Glutamatergic neuron (in vitro differentiated cells): Measurements from ENCODE around the gene DNAJB4. TPM values are rescaled to one million over a fixed set of nuclear protein-coding genes. Genes with fewer than 3 reads are reported as not detected.
A peak's percentile ranks its signal among the peaks of the same experiment; 100 is the strongest.

Experiments
- DNase-seq: peaks from one replicate; pipeline ENCODE4 v3.0.0; 2022
- H3K27ac Mint-ChIP-seq: one replicate; pipeline ENCODE4 v1.8.0; 2020; ENCODE audit warnings: mild to moderate bottlenecking, mixed read lengths, inconsistent platforms; ENCODE audit not compliant: unreplicated experiment
- H3K27me3 Mint-ChIP-seq: one replicate; pipeline ENCODE4 v1.8.0; 2020; ENCODE audit warnings: mild to moderate bottlenecking, moderate library complexity, mixed read lengths, inconsistent platforms; ENCODE audit not compliant: unreplicated experiment
- H3K36me3 Mint-ChIP-seq: one replicate; pipeline ENCODE4 v1.8.0; 2020; ENCODE audit warnings: mild to moderate bottlenecking, mixed read lengths, inconsistent platforms; ENCODE audit not compliant: unreplicated experiment
- H3K4me1 Mint-ChIP-seq: one replicate; pipeline ENCODE4 v1.8.0; 2020; ENCODE audit warnings: mild to moderate bottlenecking, low read depth, mixed read lengths, inconsistent platforms; ENCODE audit not compliant: unreplicated experiment
- H3K4me3 Mint-ChIP-seq: one replicate; pipeline ENCODE4 v1.8.0; 2020; ENCODE audit warnings: mild to moderate bottlenecking, mixed read lengths, inconsistent platforms; ENCODE audit not compliant: unreplicated experiment
- H3K9me3 Mint-ChIP-seq: one replicate; pipeline ENCODE4 v1.8.0; 2020; ENCODE audit warnings: mild to moderate bottlenecking, moderate library complexity, mixed read lengths, inconsistent platforms; ENCODE audit not compliant: unreplicated experiment
- long read RNA-seq: library from polyadenylated mRNA; unstranded; transcript quantifications from one replicate; pipeline ENCODE4 v2.0.0, GENCODE V29; 2020; ENCODE audit not compliant: unreplicated experiment
- total RNA-seq: library from RNA; stranded (reverse); fragmentation: NEBNext Ultra II Directional; extraction: Animal tissue kit (Norgen Biotek cat#: 25700); gene quantifications from one replicate; pipeline ENCODE4 v1.2.1, GENCODE V29; 2021; ENCODE audit not compliant: unreplicated experiment
- TF ChIP-seq, protein P1 (sequence below): fragments of 200-600 bp; sonication (generic); IDR thresholded peaks from one replicate; pipeline ENCODE4 v1.5.0; 2021; ENCODE audit not compliant: partially characterized antibody, unreplicated experiment

The DNAJB4 gene
- total RNA-seq: 20.1 TPM
- long read RNA-seq, partial matches to known transcripts: 2 of 10 reads
- long read RNA-seq, other reads (novel, unspliced or antisense): 1 of 10 reads

- H3K4me1 Mint-ChIP-seq: peaks cover 19% of the 10 kb centered on the region
- peaks cover 2% of the 10 kb centered on the region for H3K27me3 Mint-ChIP-seq
- no peaks in the 10 kb centered on the region for H3K36me3 Mint-ChIP-seq
- TF ChIP-seq, protein P1, sequence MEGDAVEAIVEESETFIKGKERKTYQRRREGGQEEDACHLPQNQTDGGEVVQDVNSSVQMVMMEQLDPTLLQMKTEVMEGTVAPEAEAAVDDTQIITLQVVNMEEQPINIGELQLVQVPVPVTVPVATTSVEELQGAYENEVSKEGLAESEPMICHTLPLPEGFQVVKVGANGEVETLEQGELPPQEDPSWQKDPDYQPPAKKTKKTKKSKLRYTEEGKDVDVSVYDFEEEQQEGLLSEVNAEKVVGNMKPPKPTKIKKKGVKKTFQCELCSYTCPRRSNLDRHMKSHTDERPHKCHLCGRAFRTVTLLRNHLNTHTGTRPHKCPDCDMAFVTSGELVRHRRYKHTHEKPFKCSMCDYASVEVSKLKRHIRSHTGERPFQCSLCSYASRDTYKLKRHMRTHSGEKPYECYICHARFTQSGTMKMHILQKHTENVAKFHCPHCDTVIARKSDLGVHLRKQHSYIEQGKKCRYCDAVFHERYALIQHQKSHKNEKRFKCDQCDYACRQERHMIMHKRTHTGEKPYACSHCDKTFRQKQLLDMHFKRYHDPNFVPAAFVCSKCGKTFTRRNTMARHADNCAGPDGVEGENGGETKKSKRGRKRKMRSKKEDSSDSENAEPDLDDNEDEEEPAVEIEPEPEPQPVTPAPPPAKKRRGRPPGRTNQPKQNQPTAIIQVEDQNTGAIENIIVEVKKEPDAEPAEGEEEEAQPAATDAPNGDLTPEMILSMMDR: no peak
- H3K9me3 Mint-ChIP-seq: peaks cover 7% of the 10 kb centered on the region
- H3K27ac Mint-ChIP-seq: peak within 1 kb of the TSS; percentile 92
- no peak for DNase-seq
- H3K4me3 Mint-ChIP-seq: peak within 1 kb of the TSS; percentile 86
These were observed at the start of gene DNAJB4 for GRCh38 chr1:78004719-78005447. Gene DNAJB4, plus strand, starts transcription at chr1:78004939. Its CDS starts 172 bp downstream, at chr1:78005111.

GRCh38 chr1:77955709-77956108, 49.0 kb upstream of the DNAJB4 start:
- Mint-ChIP-seq H3K4me3 (no peak overlapping the region), H3K4me1 (no peaks in the 10 kb centered on the region), H3K27ac (no peak overlapping the region), H3K9me3 (no peaks in the 10 kb centered on the region), H3K27me3 (no peaks in the 10 kb centered on the region), H3K36me3 (no peaks in the 10 kb centered on the region)
- DNase-seq: no peak
- TF ChIP-seq, protein P1: no peak

DNA sequence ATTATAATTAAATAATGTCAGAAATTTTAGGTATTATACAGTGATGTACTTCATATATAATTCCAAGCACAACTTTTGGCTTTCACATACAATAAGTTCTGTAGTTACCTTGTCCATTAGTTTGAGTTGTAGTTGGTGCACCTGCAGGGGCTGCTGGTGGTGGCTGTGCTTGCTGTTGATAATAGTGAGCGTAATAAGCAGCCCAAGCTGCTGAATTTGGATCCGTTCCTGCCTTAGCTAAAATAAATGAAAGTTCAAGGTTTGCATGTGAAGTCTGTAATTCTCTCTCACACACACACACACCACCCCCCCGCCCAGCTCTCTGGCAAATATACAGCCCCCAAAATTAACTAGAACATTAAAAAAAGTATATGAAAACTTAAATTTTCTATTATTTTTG, 48.3 kb upstream of the DNAJB4 start:
- Mint-ChIP-seq H3K27ac (no peak overlapping the region), H3K9me3 (no peaks in the 10 kb centered on the region), H3K4me1 (no peaks in the 10 kb centered on the region), H3K4me3 (no peak overlapping the region), H3K36me3 (no peaks in the 10 kb centered on the region), H3K27me3 (no peaks in the 10 kb centered on the region)
- TF ChIP-seq, protein P1: no peak
- no peak for DNase-seq

GRCh38 chr1:77958391-77958790, 46.3 kb upstream of the DNAJB4 start:
- no peak overlapping the region for H3K27ac Mint-ChIP-seq
- H3K36me3 Mint-ChIP-seq: no peaks in the 10 kb centered on the region

DNA sequence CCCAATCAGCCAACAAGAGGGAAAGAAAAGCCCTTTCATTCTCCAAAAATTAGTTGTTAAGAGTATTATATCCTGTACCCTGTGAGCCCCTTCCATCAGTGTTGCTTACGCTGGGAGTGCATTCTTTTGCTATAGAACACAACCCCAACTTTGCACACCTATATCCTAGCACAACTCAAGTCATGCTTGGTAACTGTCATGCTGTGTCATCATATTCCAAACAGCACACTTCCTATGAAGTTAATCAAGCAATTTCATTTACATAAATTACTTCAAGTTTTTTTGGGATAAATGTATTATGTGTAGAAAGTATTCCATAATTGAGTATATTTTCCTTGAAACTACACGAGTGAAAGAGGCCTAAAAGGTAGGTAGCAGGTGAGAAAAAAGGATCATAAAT, 45.9 kb upstream of the DNAJB4 start:
- no peaks in the 10 kb centered on the region for H3K36me3 Mint-ChIP-seq
- H3K4me1 Mint-ChIP-seq: no peaks in the 10 kb centered on the region
- TF ChIP-seq, protein P1: no peak
- H3K9me3 Mint-ChIP-seq: no peaks in the 10 kb centered on the region
- no peak for DNase-seq
- no peak overlapping the region for H3K4me3 Mint-ChIP-seq
- no peaks in the 10 kb centered on the region for H3K27me3 Mint-ChIP-seq
- no peak overlapping the region for H3K27ac Mint-ChIP-seq

More at GRCh38 chr1:77958391-77958790, 46.3 kb upstream of the DNAJB4 start:
- no peaks in the 10 kb centered on the region for H3K27me3 Mint-ChIP-seq
- H3K4me3 Mint-ChIP-seq: no peak overlapping the region
- no peaks in the 10 kb centered on the region for H3K4me1 Mint-ChIP-seq
- no peaks in the 10 kb centered on the region for H3K9me3 Mint-ChIP-seq
- TF ChIP-seq, protein P1: no peak
- DNase-seq: no peak
